HEK293 (cell line): ENCODE data around the gene GRHL3.

ENCODE experiments used
- CTCF ChIA-PET: fragments of 350-600 bp; formaldehyde crosslinking; extraction: SDS; loops from one replicate; lab custom pipeline; 2021; ENCODE audit warnings: antibody characterized with exemption; lab: Yijun Ruan, JAX
- POLR2A ChIA-PET: fragments of 300-600 bp; formaldehyde crosslinking; extraction: SDS; loops from one replicate; lab custom pipeline; 2020; ENCODE audit warnings: antibody characterized with exemption, inconsistent platforms; lab: Yijun Ruan, JAX
- H3K27ac ChIP-seq: fragments of 200-500 bp; sonication (Bioruptor generic); 2 replicates; pipeline ENCODE4 v1.5.1; 2014; ENCODE audit warnings: low read depth, low read length, control low read depth, inconsistent platforms; ENCODE audit errors: extremely low read depth
- H3K36me3 ChIP-seq, 2 experiments: fragments of 200-500 bp in 1 of 2; sonication (Bioruptor generic) in 1 of 2; 1 replicate in 1 of 2; 2 replicates in 1 of 2; pipeline ENCODE4 v1.5.1; 2014 to 2017; ENCODE audit warnings: inconsistent platforms in 2 of 2, low read length in 2 of 2; ENCODE audit not compliant: control insufficient read depth in 2 of 2, insufficient read depth in 1 of 2
- H3K4me1 ChIP-seq: fragments of 200-500 bp; sonication (Bioruptor generic); 2 replicates; pipeline ENCODE4 v1.5.1; 2014; ENCODE audit warnings: mild to moderate bottlenecking, low read length, inconsistent platforms; ENCODE audit not compliant: control insufficient read depth, insufficient read depth
- H3K4me3 ChIP-seq: 2 replicates; pipeline ENCODE4 v1.5.1; 2011; ENCODE audit warnings: low read depth, mild to moderate bottlenecking, control low read depth, low read length, moderate library complexity
- H3K9me3 ChIP-seq: fragments of 200-500 bp; sonication (Bioruptor generic); 2 replicates; pipeline ENCODE4 v1.5.1; 2014; ENCODE audit warnings: low read depth, low read length, inconsistent platforms; ENCODE audit not compliant: control insufficient read depth, insufficient read depth
- HIC1 ChIP-seq: fragments of 450-650 bp; formaldehyde crosslinking; IDR thresholded peaks from 2 replicates; pipeline ENCODE4 v1.5.1; 2016; ENCODE audit warnings: missing biosample characterization, missing genetic modification characterization
- KLF8 ChIP-seq: fragments of 450-650 bp; formaldehyde crosslinking; IDR thresholded peaks from 2 replicates; pipeline ENCODE4 v1.5.1; 2016; ENCODE audit warnings: missing biosample characterization, missing genetic modification characterization
- OSR2 ChIP-seq: fragments of 450-650 bp; formaldehyde crosslinking; IDR thresholded peaks from 2 replicates; pipeline ENCODE4 v1.5.1; 2016; ENCODE audit warnings: missing biosample characterization, missing genetic modification characterization
- PATZ1 ChIP-seq: fragments of 450-650 bp; formaldehyde crosslinking; IDR thresholded peaks from 2 replicates; pipeline ENCODE4 v1.5.1; 2016; ENCODE audit warnings: missing biosample characterization, missing genetic modification characterization
- PBX3 ChIP-seq: sonication (generic); formaldehyde crosslinking; IDR thresholded peaks from 2 replicates; pipeline ENCODE4 v1.8.1; 2022; ENCODE audit warnings: mild to moderate bottlenecking, moderate library complexity, missing genetic modification reagents
- TCF7L2 ChIP-seq: IDR thresholded peaks from 2 replicates; pipeline ENCODE4 v1.6.1; 2011; ENCODE audit warnings: low read depth, mild to moderate bottlenecking, inconsistent platforms, low read length, moderate library complexity, borderline replicate concordance
- TRIM28 ChIP-seq: IDR thresholded peaks from 2 replicates; pipeline ENCODE4 v1.6.1; 2011; ENCODE audit warnings: low read length, control low read depth, borderline replicate concordance
- ZBTB10 ChIP-seq: fragments of 450-650 bp; formaldehyde crosslinking; IDR thresholded peaks from 2 replicates; pipeline ENCODE4 v1.5.1; 2016; ENCODE audit warnings: missing biosample characterization, missing genetic modification characterization
- ZBTB7A ChIP-seq: fragments of 450-650 bp; formaldehyde crosslinking; IDR thresholded peaks from 2 replicates; pipeline ENCODE4 v1.5.1; 2016; ENCODE audit warnings: low read depth, missing biosample characterization, missing genetic modification characterization
- ZIC2 ChIP-seq: fragments of 450-650 bp; formaldehyde crosslinking; IDR thresholded peaks from 2 replicates; pipeline ENCODE4 v1.5.1; 2016; ENCODE audit warnings: missing biosample characterization, missing genetic modification characterization
- ZNF146 ChIP-seq: fragments of 450-650 bp; formaldehyde crosslinking; IDR thresholded peaks from 2 replicates; pipeline ENCODE4 v1.5.1; 2016; ENCODE audit warnings: missing biosample characterization, missing genetic modification characterization
- ZNF174 ChIP-seq: fragments of 450-650 bp; formaldehyde crosslinking; IDR thresholded peaks from 2 replicates; pipeline ENCODE4 v1.5.0; 2017; ENCODE audit warnings: missing biosample characterization, mild to moderate bottlenecking, missing genetic modification characterization
- ZNF202 ChIP-seq: fragments of 450-650 bp; formaldehyde crosslinking; IDR thresholded peaks from 2 replicates; pipeline ENCODE4 v1.5.1; 2016; ENCODE audit warnings: missing biosample characterization, missing genetic modification characterization, borderline replicate concordance
- ZNF221 ChIP-seq: fragments of 450-650 bp; formaldehyde crosslinking; IDR thresholded peaks from 2 replicates; pipeline ENCODE4 v1.5.1; 2017; ENCODE audit warnings: missing biosample characterization, missing genetic modification characterization, borderline replicate concordance
- ZNF335 ChIP-seq: fragments of 450-650 bp; formaldehyde crosslinking; conservative IDR thresholded peaks from 2 replicates; pipeline ENCODE4 v1.5.1; 2016; ENCODE audit warnings: missing biosample characterization, missing genetic modification characterization
- ZNF366 ChIP-seq: fragments of 450-650 bp; formaldehyde crosslinking; conservative IDR thresholded peaks from 2 replicates; pipeline ENCODE4 v1.5.1; 2016; ENCODE audit warnings: missing biosample characterization, missing genetic modification characterization
- ZNF394 ChIP-seq: fragments of 450-650 bp; formaldehyde crosslinking; IDR thresholded peaks from 2 replicates; pipeline ENCODE4 v1.5.1; 2016; ENCODE audit warnings: missing biosample characterization, missing genetic modification characterization, mild to moderate bottlenecking, moderate library complexity, borderline replicate concordance
- ZNF660 ChIP-seq: fragments of 450-650 bp; IDR thresholded peaks from 2 replicates; pipeline ENCODE4 v1.5.1; 2018; ENCODE audit warnings: missing biosample characterization, mild to moderate bottlenecking, missing genetic modification characterization
- ZNF670 ChIP-seq: fragments of 450-650 bp; formaldehyde crosslinking; IDR thresholded peaks from 2 replicates; pipeline ENCODE4 v1.5.1; 2016; ENCODE audit warnings: missing biosample characterization, missing genetic modification characterization, low read depth
- ZSCAN23 ChIP-seq: fragments of 450-650 bp; formaldehyde crosslinking; IDR thresholded peaks from 2 replicates; pipeline ENCODE4 v1.5.1; 2016; ENCODE audit warnings: missing biosample characterization, missing genetic modification characterization
- TF ChIP-seq, protein P1 (sequence below): fragments of 450-650 bp; formaldehyde crosslinking; IDR thresholded peaks from 2 replicates; pipeline ENCODE4 v1.5.1; 2017; ENCODE audit warnings: missing biosample characterization, missing genetic modification characterization

GRHL3 gene

DNA sequence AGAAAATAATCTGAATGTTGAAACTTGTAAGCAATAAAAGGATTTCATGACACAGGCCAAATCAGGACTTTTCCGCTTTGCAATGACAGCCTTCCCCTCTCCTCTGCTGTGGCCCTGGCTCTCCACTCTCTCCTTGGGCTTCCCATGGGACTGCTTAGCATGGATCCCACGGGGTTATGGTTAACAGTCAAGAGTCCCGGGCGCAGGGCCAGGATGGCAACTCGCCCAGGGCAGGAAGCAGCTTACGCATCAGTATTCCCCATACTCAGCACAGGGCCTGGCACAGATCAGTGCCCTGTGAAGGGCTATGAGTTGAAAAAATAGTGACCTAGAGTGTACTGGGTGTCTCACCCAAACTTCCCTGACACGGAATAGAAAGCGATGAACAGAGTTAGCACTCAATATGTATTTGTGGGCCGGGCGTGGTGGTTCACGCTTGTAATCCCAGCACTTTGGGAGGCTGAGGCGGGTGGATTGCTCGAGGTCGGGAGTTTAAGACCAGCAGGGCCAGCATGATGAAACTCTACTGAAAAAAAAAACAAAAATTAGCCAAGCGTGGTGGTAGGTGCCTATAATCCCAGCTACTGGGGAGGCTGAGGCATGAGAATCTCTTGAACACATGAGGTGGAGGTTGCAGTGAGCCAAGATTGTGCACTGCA lies 29.1 kb upstream of the GRHL3 start (continued):
- no peak for TF ChIP-seq PBX3 (CRISPR knock-in tag)
- TF ChIP-seq HIC1 = no peak
- no peak for TF ChIP-seq ZNF146 (tag by site-specific recombination)
- TF ChIP-seq ZIC2 = peak; percentile 57
- TF ChIP-seq ZBTB7A (tag by site-specific recombination) = no peak

- Histone ChIP-seq H3K27ac (no peak overlapping the region), H3K4me1 (peaks cover 11% of the 10 kb centered on the region), H3K4me3 (no peak overlapping the region), H3K9me3 (no peaks in the 10 kb centered on the region), H3K36me3 (no peaks in the 10 kb centered on the region)
- ChIA-PET CTCF (interaction anchor here (0.6 to 2.8 kb wide), 7 partner anchors 11 to 784 kb away, joined by 3 to 21 read pairs (median 5); no protein-coding TSS in a partner anchor), POLR2A (no interaction called here)
- TF ChIP-seq KLF8 (tag by site-specific recombination) (no peak), TRIM28 (no peak), ZNF366 (tag by site-specific recombination) (no peak), ZNF202 (tag by site-specific recombination) (no peak), ZNF221 (tag by site-specific recombination) (no peak), ZNF670 (no peak), ZNF660 (tag by site-specific recombination) (no peak), TCF7L2 (no peak), OSR2 (tag by site-specific recombination) (no peak), ZNF394 (peak; percentile 70; the same call in 1 of the 2 replicates), ZNF335 (no peak), ZNF174 (tag by site-specific recombination) (no peak), PATZ1 (tag by site-specific recombination) (no peak), ZSCAN23 (tag by site-specific recombination) (no peak), ZBTB10 (tag by site-specific recombination) (no peak)
- TF ChIP-seq, protein P1, sequence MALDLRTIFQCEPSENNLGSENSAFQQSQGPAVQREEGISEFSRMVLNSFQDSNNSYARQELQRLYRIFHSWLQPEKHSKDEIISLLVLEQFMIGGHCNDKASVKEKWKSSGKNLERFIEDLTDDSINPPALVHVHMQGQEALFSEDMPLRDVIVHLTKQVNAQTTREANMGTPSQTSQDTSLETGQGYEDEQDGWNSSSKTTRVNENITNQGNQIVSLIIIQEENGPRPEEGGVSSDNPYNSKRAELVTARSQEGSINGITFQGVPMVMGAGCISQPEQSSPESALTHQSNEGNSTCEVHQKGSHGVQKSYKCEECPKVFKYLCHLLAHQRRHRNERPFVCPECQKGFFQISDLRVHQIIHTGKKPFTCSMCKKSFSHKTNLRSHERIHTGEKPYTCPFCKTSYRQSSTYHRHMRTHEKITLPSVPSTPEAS (tag by site-specific recombination) = no peak
These were observed 28.1 kb upstream of the GRHL3 start for GRCh38 chr1:24290933-24291487.
